Sciatic nerve (tissue), 2 donors: ENCODE measurements around the gene ATF2. TPM values are rescaled to one million over a fixed set of nuclear protein-coding genes. Genes with fewer than 3 reads are reported as not detected.

Source experiments
- ATAC-seq: fragments of 200-7000 bp; cut with Tn5 transposase; one replicate; pipeline ENCODE4 v1.9.1; 2020; ENCODE audit warnings: mild to moderate bottlenecking, moderate library complexity
- DNase-seq: peaks from one replicate; pipeline ENCODE4 v3.0.0-alpha.2; 2020; ENCODE audit warnings: low spot score
- intact Hi-C: fragments of 100-400 bp; cut with DNase I; formaldehyde crosslinking; loops from one replicate; pipeline ENCODE4 v1.14.2; 2022
- total RNA-seq: library from RNA; stranded (reverse); fragmentation: NEBNext Ultra II Directional; extraction: Animal tissue kit (Norgen Biotek cat#: 25700); gene quantifications from one replicate; pipeline ENCODE4 v1.2.1, GENCODE V29; 2021
- donor health status: DM: no; HTN: no; CAD: no.
- donor health status: DM: no; HTN: no; CAD: no.

Gene ATF2, protein sequence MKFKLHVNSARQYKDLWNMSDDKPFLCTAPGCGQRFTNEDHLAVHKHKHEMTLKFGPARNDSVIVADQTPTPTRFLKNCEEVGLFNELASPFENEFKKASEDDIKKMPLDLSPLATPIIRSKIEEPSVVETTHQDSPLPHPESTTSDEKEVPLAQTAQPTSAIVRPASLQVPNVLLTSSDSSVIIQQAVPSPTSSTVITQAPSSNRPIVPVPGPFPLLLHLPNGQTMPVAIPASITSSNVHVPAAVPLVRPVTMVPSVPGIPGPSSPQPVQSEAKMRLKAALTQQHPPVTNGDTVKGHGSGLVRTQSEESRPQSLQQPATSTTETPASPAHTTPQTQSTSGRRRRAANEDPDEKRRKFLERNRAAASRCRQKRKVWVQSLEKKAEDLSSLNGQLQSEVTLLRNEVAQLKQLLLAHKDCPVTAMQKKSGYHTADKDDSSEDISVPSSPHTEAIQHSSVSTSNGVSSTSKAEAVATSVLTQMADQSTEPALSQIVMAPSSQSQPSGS
- total RNA-seq = 71.1 TPM

DNA sequence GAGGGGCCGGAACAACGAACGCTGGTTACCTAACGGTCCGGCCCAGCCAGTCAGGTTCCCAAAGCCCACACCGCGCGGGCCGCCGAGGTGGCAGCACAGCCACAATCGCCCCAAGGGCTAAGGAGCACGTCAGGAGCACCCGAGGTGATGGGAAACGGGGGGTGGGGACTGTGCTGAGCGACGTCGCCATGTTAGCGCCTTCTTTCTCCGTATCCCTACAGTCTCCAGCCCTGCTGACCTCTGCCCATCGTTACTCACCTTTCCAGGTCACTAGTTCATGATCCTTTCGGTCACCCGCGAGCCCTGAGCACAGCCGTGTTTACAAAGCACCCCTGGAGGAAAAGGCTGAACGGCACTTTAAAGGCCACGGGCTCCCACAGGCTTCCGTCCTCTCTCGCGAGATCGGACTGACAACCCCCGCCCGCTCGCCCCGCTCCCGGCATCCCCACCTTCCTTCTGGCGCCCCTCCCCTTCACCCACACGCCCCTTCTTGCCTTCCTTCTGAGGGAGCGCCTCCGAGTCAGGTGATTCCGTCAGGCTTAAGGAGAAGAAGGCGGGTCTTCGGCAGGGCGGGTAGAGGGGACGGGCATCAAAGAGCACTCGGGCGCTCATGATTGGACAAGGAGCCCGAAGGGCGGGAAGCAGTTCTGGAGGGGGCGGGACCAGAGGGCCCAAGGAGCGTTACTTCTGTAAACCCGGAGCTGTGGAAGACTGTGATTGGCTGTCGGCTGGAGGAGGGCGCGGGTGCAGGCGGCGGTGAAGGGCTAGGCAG lies at the start of gene ATF2:
ATF2 (minus strand) TSS at position 412 of the 772 bp plus-strand sequence. CDS start 31,760 bp downstream, outside the sequence.
- peak; percentile 98 for DNase-seq
- peak; percentile 99 for ATAC-seq
- intact Hi-C loops = no loop called here

DNA sequence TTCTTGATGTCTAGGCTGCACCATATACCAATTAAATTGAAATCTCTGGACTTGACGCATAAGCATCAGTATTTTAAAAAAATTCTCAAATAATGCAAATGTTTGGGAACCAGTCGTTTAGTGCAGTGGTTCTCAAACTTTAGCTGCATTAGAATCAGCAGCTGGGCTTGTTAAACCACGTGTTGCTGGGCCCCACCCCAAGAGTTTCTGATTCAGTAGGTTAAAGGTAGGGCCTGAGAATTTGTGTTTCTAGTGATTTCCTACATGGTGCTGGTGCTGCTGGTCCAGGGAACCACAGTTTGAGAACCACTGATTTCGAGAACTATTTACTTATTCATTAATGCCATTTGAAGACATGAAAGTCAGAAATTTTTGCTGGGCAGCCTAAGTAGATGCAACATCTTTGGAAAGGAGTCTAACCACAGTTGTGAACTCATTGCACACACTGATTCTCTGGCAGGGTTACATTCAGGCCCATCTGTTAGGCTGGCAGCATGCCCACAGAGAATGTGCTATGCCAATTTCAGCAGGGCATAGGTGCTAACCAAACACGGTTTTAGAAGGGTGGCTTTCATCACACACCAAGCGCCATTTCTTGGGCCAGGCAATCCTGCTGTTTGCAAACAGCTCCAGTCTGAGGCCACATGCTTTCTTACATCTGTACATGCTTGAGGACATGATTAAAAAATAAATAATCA lies 39.9 kb upstream of the ATF2 start:
- intact Hi-C loops = no loop called here
- DNase-seq (no peak), ATAC-seq (no peak)

DNA sequence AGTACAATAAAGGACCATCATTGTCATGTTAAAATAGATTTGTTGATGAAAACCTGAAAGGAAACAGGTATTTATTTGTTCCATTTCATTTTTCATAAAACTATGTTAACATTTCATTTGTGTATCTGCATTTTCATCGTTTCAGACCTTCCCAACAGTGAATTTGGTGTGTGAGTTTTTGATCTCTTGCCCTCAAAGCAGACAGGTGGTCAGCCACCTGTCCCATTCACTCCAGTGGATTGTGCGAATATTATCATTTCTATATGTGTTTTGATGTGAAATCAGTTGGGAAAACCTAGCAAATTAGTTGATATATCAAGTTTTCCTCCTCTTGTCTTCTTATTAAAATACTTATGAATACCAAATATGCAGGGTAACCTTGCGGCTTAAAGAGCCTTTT lies 38.9 kb upstream of the ATF2 start:
- ATAC-seq (no peak), DNase-seq (no peak)
- intact Hi-C loops = no loop called here

DNA sequence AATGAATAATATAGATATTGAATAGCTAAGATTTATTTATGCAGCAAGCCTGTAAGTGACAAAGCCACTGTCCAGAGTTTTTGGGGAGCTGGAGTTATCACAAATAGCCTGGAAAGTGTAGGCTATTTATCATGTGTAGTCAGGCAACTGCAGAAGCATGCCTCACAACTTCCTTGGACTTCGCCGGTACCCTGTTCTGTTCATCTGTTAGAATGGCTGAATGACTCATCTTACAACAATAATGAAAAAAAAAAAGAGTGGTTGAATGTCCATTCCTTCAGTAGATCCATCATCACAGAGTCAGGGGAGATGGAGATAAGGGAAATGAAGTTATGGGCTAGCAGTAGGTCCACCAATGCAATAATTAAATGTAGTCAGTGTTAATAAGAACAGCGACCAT lies 37.5 kb upstream of the ATF2 start:
- DNase-seq (no peak), ATAC-seq (no peak)
- intact Hi-C loops = no loop called here

DNA sequence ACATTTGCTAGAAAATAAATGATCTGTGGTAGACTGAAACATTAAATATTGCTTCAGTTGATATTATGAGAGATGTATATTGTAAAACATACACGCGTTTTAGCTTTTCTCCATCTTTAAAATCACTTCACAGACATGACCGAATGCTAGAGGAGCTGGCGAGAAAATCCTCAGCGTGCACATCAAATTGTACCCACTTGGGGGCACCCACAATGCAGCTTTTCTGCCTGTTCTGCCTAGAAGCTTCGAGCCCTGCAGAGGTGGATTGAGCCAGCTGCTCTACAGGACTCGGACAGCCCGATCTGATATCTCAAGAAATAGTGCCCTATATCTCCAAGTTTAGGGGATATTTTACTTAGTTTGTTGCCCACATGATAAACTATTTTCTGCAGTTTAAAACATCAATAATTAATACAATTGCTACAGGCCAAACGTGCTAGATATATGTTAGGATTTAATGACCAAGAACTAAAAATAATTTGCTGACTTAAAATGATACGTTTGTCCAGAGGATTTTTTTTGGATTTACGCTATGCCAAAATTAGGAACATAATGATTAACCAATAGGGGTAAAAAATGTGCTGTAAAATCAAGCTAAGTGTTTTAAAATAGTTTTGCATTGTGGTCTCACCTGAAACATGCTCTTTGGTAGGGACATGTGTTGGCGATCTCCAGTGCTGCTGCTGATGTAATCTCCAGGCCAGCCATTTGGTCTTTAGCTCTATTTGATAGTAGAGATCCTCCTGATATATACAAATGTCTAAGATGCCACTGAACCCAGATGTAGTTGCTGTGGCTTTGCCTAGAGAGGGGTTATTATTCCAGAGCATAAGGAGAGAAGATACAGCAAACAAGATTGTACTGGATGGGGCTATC lies 35.9 kb upstream of the ATF2 start:
- ATAC-seq (peak; percentile 84), DNase-seq (peak; percentile 59)
- intact Hi-C loops = no loop called here

DNA sequence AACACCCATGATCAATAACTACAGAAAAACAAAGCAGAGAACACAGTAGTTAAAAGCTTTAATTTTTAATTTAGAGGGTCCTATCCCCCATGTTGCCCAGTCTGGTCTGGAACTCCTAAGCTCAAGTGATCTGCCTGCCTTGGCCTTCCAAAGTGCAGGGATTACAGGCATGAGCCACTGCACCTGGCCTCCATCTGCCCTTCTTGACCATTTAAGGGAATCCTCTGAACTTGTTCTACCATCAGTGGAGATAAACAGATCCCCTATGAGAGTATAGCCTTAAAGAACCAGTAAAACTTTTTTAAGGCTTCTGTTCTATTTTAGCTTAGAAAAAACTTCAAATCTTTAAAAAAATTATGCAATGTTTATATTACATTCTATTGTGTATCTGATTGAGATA lies 27.0 kb upstream of the ATF2 start:
- ATAC-seq = no peak
- intact Hi-C loops = no loop called here

DNA sequence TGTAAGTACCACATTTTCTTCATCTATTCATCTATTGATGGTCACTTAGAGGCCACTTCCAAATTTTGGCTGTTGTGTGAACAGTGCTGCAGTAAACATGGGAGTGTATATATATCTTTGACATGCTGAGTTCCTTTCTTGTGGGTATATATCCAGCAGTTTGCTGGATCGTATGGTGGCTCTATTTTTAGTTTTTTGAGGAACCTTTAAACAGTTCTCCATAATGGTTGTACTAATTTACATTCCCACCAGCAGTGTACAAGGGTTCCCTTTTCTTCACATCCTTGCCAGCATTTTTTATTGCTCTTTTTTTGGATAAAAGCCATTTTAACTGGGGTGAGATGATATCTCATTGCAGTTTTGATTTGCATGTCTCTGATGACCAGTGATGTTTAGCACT lies 20.8 kb upstream of the ATF2 start:
- DNase-seq = no peak
- intact Hi-C loops = no loop called here
- ATAC-seq = no peak

More for the DNA sequence above, 27.0 kb upstream of the ATF2 start:
- DNase-seq = no peak

DNA sequence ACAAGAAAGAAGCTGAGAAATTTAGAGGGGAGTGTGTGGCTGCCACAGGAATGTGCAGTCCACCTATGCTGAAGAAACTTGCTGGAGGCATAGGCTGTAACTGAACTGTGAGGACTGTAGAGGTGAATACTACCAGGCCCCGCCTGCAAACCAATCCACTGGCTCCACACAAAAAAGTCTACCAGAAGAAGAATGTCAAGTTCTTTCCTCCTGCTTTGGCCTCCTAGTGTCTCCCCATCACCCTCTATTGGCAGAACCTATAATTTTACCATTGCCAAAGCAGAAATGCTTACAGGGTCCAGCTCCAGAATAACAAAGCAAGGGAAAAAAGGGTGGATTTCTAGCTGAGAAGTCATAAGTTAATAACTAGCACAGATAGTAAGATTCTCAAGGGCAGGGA lies 19.4 kb upstream of the ATF2 start:
- intact Hi-C loops = no loop called here

DNA sequence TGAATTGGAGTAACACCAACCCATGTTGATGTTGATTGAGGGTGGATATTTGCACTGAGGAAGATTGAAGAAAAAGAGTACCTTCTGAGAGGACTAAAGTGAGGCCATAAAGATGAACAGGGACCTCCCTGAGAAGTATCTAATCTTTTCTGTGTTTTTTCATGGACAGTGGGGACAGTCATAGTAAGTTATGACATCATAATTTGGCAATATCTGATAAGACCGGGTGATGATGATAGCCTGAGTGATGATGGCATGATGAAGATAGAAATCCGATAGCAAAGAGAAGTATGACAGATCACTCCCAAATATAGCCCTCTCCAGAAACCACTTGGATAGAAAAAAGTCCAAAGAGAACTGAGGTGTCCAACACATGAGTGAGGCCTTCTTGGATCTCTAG lies 15.7 kb upstream of the ATF2 start:
- DNase-seq = no peak
- intact Hi-C loops = no loop called here
- no peak for ATAC-seq

More for the DNA sequence above, 19.4 kb upstream of the ATF2 start:
- ATAC-seq (no peak), DNase-seq (no peak)

DNA sequence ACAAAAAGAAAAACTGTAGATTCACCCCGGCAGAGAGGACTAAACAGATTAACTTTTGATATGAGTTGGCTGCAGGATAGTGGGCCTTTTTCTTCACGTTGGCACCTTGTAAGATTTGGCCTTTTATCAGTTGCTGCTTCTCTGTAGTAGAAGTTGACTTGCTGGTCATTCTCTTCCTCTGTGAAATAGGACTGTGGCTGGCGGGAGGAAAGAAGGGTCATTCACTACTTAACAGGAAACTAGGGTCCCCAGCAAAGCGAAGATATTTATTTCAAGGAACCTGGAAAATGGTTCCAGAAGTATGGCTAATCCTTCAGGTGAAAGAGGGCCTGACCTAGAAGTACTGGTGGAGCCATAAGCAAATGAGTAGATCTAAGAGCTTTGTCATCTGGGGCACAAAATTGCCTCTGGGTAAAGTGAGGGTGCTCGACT lies 13.9 kb upstream of the ATF2 start:
- intact Hi-C loops = no loop called here
- ATAC-seq = no peak

DNA sequence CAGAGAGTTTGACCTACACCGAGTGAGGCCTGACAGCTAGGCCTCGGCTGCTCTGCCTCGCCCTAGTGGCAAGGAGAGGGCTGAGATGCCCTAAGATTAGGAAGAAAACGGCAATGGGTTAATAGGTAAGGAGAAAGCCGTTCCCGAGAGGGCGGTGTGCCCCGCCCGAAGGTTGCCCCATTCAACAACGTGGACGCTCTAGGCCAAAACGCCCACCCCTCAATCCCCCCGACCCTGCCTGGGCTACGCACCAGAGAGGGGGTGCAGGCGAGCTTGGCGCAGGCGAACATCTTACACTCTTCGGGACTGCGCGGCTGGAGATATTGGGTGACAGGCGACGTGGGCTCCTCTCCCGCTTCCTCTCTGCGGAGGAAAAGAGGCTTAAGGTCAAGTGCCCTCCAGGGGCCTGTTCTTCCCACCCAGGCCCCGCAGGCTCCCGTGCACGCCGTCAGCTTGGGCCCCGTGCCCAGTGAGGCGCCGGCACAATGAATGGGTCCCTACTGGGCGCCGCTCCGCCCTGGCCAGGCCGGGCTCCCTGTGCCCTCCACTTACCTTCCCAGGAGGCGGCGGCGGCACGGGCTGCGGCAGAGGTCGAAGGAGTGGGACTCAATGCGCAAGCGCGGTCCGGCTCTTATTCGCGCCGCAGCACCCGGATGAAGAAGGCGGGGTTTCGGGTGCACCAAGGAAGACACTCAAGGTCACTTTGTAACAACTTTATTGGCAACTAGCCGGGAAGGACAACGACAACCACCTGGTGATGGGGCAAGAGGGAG lies 13.3 kb upstream of the ATF2 start, which contains the start of gene ATP5MC3:
ATP5MC3 (minus strand) TSS at position 607 of the 773 bp plus-strand sequence; CDS start at position 290, 317 bp downstream.
- DNase-seq (peak; percentile 95), ATAC-seq (peak; percentile 98)
- intact Hi-C loops = no loop called here

More for the DNA sequence above, 13.9 kb upstream of the ATF2 start:
- no peak for DNase-seq

DNA sequence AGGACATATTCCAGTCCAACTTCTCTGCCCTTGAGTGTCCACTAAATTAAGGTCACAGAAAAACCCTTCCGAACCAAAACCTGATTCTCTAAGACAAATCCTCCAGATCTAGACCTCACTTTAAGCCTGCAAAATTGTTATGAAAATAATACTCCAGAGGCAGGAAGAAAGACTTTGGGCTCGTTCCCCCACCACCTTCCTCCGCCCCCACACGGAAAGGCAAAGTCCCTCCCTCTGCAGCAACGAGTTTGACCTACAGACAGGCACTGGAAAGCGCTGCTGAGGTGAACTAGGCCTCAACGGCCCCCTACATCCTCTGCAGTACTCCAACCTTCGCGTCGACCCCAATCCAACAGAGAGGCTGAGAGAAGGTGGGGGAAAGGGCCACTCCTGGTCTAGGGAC lies 12.7 kb upstream of the ATF2 start:
- peak; percentile 71 for ATAC-seq
- DNase-seq = peak; percentile 62
- intact Hi-C loops = no loop called here

DNA sequence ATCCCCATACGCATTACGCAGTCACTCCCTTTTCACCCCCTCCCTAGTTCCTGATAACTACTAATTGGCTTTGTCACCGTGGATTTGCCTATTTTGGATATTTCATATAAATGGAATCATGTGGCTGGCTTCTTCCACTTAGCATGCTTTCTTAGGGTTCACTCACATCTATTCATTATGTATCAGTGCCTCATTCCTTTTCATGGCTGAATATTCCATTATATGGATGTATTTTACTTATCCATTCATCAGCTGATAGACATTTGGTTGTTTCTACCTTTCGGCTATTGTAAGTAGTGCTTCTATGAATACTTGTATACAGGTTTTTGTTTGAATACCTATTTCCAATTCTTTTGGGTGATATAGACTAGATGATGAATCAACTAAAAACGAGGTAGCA lies 8.6 kb upstream of the ATF2 start:
- intact Hi-C loops = no loop called here
- DNase-seq (no peak), ATAC-seq (no peak)

DNA sequence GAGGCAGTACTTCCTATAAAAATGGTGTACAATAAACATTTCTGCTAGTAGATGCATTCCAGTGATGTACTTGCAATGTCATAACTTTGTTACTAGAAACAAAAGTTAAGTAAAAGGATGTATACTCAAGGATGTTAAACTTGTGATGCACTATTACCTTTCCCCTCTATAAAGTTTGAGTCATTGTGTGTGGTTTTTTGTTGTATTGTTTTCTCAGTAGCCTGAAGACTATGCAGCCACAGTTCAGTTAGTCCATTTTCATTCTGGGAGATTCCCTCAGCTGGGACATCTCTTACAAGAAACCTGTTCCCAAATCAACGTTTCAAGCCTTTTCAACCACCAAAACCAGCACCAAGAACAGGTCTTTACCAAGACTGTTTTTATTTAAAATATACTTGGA lies 7.9 kb upstream of the ATF2 start:
- no peak for DNase-seq
- no peak for ATAC-seq
- intact Hi-C loops = no loop called here

DNA sequence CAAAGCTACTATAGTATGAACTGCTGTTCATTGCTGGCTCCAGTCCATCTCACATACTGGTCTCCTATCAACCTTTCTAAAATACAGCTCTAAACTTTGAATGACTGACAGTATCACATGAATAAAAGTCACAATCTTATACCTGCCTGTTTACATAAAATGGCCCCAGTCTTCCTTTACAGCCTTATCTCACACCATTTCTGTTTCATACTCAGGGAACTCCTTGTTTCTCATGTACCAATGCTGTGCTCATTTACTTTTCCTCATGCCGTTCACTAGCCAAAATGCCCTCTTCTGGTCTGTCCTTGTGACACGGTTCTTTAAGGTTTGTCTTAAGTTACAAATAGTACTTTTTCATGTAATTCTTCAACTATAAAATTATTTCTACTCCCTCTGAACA lies 7.3 kb upstream of the ATF2 start:
- DNase-seq (no peak), ATAC-seq (no peak)
- intact Hi-C loops = no loop called here

DNA sequence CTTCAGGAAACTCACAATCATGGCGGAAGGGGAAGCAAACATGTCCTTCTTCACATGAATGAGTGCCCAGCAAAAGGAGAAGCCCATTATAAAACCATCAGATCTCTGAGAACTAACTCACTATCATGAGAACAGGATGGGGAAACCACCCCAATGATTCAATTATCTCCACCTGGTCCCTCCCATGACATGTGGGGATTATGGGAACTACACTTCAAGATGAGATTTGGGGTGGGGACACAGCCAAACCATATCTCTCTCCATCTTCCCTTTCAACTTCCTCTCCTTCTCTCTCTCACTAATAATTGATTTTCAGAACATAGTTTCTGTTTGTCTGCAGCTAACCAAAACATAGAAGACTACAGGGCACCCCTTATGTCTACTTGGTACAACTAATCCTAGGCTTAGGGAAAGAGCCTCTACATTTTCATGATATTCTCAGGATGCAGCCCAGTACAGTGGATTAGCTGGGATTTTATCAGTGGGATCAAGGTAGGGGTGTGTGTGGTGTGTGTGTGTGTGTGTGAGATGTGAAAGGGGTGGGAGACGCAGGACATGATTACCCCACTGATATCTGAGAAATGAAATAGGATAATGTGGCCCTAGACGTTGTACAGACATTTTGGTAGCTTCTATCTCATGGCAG lies 2.8 kb upstream of the ATF2 start:
- ATAC-seq = no peak
- intact Hi-C loops = no loop called here
- no peak for DNase-seq

DNA sequence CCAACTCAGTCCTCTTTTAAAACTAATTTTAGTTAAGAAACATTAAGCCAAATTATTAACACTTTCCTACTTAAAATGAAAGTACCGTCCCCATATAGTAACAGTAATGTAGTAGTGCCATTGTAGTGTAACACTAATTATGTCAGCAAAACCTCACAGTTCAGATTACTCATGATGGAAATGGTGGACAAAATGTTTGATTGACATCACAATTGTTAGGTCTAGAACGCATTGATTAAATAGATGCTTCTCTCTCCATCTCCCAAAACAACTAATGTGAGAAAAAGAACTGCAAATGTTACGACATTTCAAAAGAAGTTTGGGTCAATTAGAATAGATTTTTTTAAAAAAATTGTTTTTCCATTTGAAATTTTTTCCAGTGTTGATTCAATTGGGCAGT lies 1.2 kb upstream of the ATF2 start:
- intact Hi-C loops = no loop called here
- DNase-seq (no peak), ATAC-seq (no peak)
